PC-3 (cell line): Measurements from ENCODE around the gene ZNF584. TPM values are rescaled to one million over a fixed set of nuclear protein-coding genes. Genes with fewer than 3 reads are reported as not detected.
A peak's percentile ranks its signal among the peaks of the same experiment; 100 is the strongest.
"Not testable (repeated sequence)": the region's sequence is repeated elsewhere in the genome, so short reads cannot be mapped to it uniquely, and the experiment has no call there.

Experiments
- ATAC-seq: fragments of 200-7000 bp; cut with Tn5 transposase; 2 replicates; pipeline ENCODE4 v1.9.1; 2020; ENCODE audit warnings: mild to moderate bottlenecking, moderate library complexity
- BruUV-seq: library from RNA; stranded (reverse); fragments of 400-500 nt; replicated peaks from 2 replicates; lab custom pipeline; 2021; lab: Mats Ljungman, UMichigan
- CTCF ChIA-PET: fragments of 300-600 bp; sonication (Branson Sonifier 250); formaldehyde crosslinking; loops from one replicate; lab custom pipeline; 2022; ENCODE audit warnings: antibody characterized with exemption; lab: Charles Lee
- POLR2A ChIA-PET: fragments of 300-600 bp; sonication (Branson Sonifier 250); formaldehyde crosslinking; loops from one replicate; lab custom pipeline; 2022; ENCODE audit warnings: antibody characterized with exemption; ENCODE audit not compliant: unreplicated experiment; lab: Charles Lee
- DNase-seq: peaks from one replicate; pipeline ENCODE4 v3.0.0-alpha.2; 2015
- H2AFZ ChIP-seq: fragments of 300-600 bp; sonication (generic); 2 replicates; pipeline ENCODE4 v1.6.0; 2016; ENCODE audit warnings: antibody characterized with exemption, low read length
- H3F3A ChIP-seq: fragments of 300-600 bp; sonication (generic); one replicate; pipeline ENCODE4 v1.6.0; 2017; ENCODE audit warnings: antibody characterized with exemption, low read length, control low read depth, mild to moderate bottlenecking; ENCODE audit not compliant: unreplicated experiment
- H3K27ac ChIP-seq: fragments of 300-600 bp; sonication (generic); 2 replicates; pipeline ENCODE4 v1.5.1; 2016; ENCODE audit warnings: mild to moderate bottlenecking, low read length
- H3K27me3 ChIP-seq: fragments of 300-600 bp; sonication (generic); 2 replicates; pipeline ENCODE4 v1.6.1; 2016; ENCODE audit warnings: low read length, mixed read lengths
- H3K36me3 ChIP-seq: fragments of 300-600 bp; sonication (generic); 2 replicates; pipeline ENCODE4 v1.6.1; 2016; ENCODE audit warnings: low read depth, mixed run types, low read length, mixed read lengths
- H3K4me1 ChIP-seq: fragments of 300-600 bp; sonication (generic); 2 replicates; pipeline ENCODE4 v1.5.1; 2016; ENCODE audit warnings: low read length; ENCODE audit not compliant: insufficient read depth
- H3K4me2 ChIP-seq: fragments of 300-600 bp; sonication (generic); 2 replicates; pipeline ENCODE4 v1.6.0; 2016; ENCODE audit warnings: low read length
- H3K4me3 ChIP-seq: fragments of 300-600 bp; sonication (generic); 2 replicates; pipeline ENCODE4 v1.5.1; 2016; ENCODE audit warnings: mild to moderate bottlenecking, low read length, mixed read lengths
- H3K79me2 ChIP-seq: fragments of 300-600 bp; sonication (generic); 2 replicates; pipeline ENCODE4 v1.6.1; 2017; ENCODE audit warnings: low read length, mixed read lengths
- H3K9ac ChIP-seq: fragments of 300-600 bp; sonication (generic); 2 replicates; pipeline ENCODE4 v1.6.0; 2016; ENCODE audit warnings: mild to moderate bottlenecking, low read length
- H3K9me2 ChIP-seq: fragments of 300-600 bp; sonication (generic); replicated peaks from 2 replicates; pipeline ENCODE4 v1.6.1; 2016; ENCODE audit warnings: mixed run types, low read length, mixed read lengths
- H3K9me3 ChIP-seq: fragments of 300-600 bp; sonication (generic); 2 replicates; pipeline ENCODE4 v1.6.1; 2016; ENCODE audit warnings: low read length, mixed read lengths
- H4K20me1 ChIP-seq: fragments of 300-600 bp; sonication (generic); 2 replicates; pipeline ENCODE4 v1.6.1; 2016; ENCODE audit warnings: low read length, mixed read lengths
- CTCF ChIP-seq: fragments of 300-600 bp; sonication (generic); conservative IDR thresholded peaks from 2 replicates; pipeline ENCODE4 v1.5.1; 2017; ENCODE audit warnings: antibody characterized with exemption, low read depth, mild to moderate bottlenecking, low read length
- EZH2 ChIP-seq: fragments of 300-600 bp; sonication (generic); IDR thresholded peaks from one replicate; pipeline ENCODE4 v1.6.1; 2017; ENCODE audit warnings: antibody characterized with exemption, mild to moderate bottlenecking, low read length; ENCODE audit not compliant: unreplicated experiment
- EZH2phosphoT487 ChIP-seq: fragments of 300-600 bp; sonication (generic); IDR thresholded peaks from 2 replicates; pipeline ENCODE4 v1.6.1; 2018; ENCODE audit warnings: mild to moderate bottlenecking, antibody characterized with exemption, low read length, borderline replicate concordance
- intact Hi-C: fragments of 100-400 bp; cut with micrococcal nuclease; formaldehyde crosslinking; loops from 2 replicates; pipeline ENCODE4 v1.9.0; 2023
- total RNA-seq: library from RNA; depleted of rRNA; stranded (reverse); fragments of >200 nt; gene quantifications from 2 replicates; pipeline ENCODE4 v1.2.3, GENCODE V29; 2014

The ZNF584 gene
- total RNA-seq, 1 experiment from 2014 or later = 49.2 TPM

GRCh38 chr19:58374200-58374599 lies 34.2 kb upstream of the ZNF584 start:
- CTCF ChIA-PET = no interaction called here
- Histone ChIP-seq H3K9me2 (no peaks in the 10 kb centered on the region), H3K9ac (no peak overlapping the region), H2AFZ (no peak overlapping the region), H3K4me2 (no peak overlapping the region), H3K36me3 (no peaks in the 10 kb centered on the region), H3K9me3 (no peaks in the 10 kb centered on the region), H3K79me2 (no peaks in the 10 kb centered on the region), H3K4me1 (no peaks in the 10 kb centered on the region), H3F3A (no peaks in the 10 kb centered on the region), H3K27ac (no peak overlapping the region), H3K4me3 (no peak overlapping the region), H3K27me3 (no peaks in the 10 kb centered on the region), H4K20me1 (no peaks in the 10 kb centered on the region)
- DNase-seq (no peak), ATAC-seq (no peak)
- BruUV-seq = no TSS peak
- no peak for TF ChIP-seq CTCF
- TF ChIP-seq EZH2phosphoT487 = no peak
- TF ChIP-seq EZH2 = no peak
- POLR2A ChIA-PET = no interaction called here
- intact Hi-C loops = no loop called here

GRCh38 chr19:58376724-58377123 lies 31.7 kb upstream of the ZNF584 start:
- H2AFZ ChIP-seq, H3K9ac ChIP-seq, intact Hi-C loops, H3K4me3 ChIP-seq, H3K4me1 ChIP-seq, H3K9me2 ChIP-seq, H3K36me3 ChIP-seq, H4K20me1 ChIP-seq, H3K79me2 ChIP-seq, POLR2A ChIA-PET, ATAC-seq, H3K27me3 ChIP-seq, CTCF ChIA-PET, H3K4me2 ChIP-seq, H3K9me3 ChIP-seq, BruUV-seq, DNase-seq, H3K27ac ChIP-seq, H3F3A ChIP-seq: not testable (repeated sequence)

- Histone ChIP-seq H3K4me3 (no peak overlapping the region; the same call in 1 of the 2 replicates), H3F3A (no peaks in the 10 kb centered on the region), H3K4me2 (peak overlapping the region; percentile 92), H3K9me3 (no peaks in the 10 kb centered on the region), H3K36me3 (no peaks in the 10 kb centered on the region), H4K20me1 (no peaks in the 10 kb centered on the region), H3K9me2 (no peaks in the 10 kb centered on the region), H3K79me2 (peaks cover 13% of the 10 kb centered on the region), H3K9ac (no peak overlapping the region), H3K27me3 (no peaks in the 10 kb centered on the region), H3K4me1 (peaks cover 15% of the 10 kb centered on the region), H3K27ac (no peak overlapping the region), H2AFZ (no peak overlapping the region)
- intact Hi-C loops = no loop called here
- CTCF ChIA-PET = no interaction called here
- DNase-seq (no peak), ATAC-seq (no peak)
- no TSS peak for BruUV-seq
- TF ChIP-seq EZH2phosphoT487 (no peak), CTCF (no peak), EZH2 (no peak)
- POLR2A ChIA-PET = no interaction called here
Observed at GRCh38 chr19:58379246-58379645, 29.2 kb upstream of the ZNF584 start.
